ENCODE data around the gene CYP26C1.

GRCh38 chr10:93063977-93064660 is 3.5 kb downstream of the CYP26C1 start:
- no peak for TF ChIP-seq CTCF (IDR thresholded peaks at IDR 0.05)
- TF ChIP-seq POLR2A (IDR thresholded peaks at IDR 0.05), result no peak

All from upper lobe of left lung (tissue), 4 donors.